GM18868 (cell line): Measurements from ENCODE around the gene PNKP.

Experiments used
- ATAC-seq: cut with Tn5 transposase; IDR thresholded peaks from one replicate; pipeline ENCODE4 v1.9.1; 2021; ENCODE audit warnings: mild to moderate bottlenecking, moderate library complexity; ENCODE audit not compliant: unreplicated experiment

Gene PNKP

GRCh38 chr19:49847731-49848696, 19.4 kb downstream of the PNKP start:
- no peak for ATAC-seq

- ATAC-seq: no peak
Observed at GRCh38 chr19:49846408-49846807, 21.0 kb downstream of the PNKP start.

DNA sequence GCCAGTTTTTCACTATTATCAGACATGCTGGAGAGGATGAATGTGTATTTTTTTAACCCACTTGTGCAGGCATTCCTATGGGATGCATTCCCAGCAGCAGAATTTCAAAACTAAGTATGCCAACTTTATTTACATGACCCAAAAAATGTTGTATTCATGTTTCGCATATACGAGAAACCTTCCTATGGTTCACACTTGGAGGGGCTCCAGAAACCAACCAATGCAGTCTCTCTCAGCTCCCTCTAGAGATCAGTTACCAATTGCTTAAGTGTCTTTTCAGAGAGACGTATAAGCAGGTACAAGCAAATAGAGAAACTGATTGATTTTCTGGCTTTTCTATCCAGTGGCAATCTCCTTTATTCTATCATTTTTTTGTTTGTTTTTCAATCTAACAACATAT, 22.0 kb downstream of the PNKP start:
- no peak for ATAC-seq

DNA sequence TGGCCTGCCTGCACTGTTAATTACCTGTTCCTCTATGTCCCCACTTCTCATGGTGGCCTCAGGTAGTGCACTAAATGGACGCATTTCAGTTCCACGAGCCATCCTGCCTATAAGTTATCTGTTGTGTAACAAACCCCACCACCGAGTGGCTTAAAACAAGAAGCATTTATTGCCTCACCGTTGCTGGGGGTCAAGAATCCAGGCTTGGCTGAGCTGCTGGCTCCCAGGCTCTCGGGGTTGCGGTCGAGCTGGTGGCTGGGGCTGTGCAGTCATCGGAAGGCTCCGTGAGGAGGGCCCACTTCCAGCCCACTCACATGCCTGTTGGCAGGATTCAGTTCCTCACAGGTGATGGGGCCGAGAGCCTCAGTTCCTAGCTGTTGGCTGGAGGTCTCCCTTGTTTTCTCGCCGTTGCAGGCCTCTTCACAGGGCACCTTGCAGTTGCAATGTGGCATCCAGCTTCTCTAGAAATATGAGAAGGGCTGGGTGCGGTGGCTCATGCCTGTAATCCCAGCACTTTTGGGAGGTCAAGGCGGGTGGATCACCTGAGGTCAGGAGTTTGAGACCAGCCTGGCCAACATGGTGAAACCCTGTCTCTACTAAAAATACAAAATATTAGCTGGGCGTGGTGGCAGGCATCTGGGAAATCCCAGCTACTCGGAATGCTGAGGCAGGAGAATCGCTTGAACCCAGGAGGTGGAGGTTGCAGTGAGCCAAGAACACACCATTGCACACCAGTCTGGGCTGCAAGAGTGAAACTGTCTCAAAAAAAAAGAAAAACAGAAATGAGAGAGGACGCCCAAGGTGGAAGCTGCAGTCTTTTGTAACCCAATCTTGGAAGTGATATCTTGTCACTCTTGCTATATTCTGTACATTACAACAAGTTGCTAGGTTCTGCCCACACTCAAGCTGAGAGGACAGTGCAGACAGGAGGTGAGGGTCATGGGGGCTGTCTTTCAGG, 23.0 kb downstream of the PNKP start:
- no peak for ATAC-seq

DNA sequence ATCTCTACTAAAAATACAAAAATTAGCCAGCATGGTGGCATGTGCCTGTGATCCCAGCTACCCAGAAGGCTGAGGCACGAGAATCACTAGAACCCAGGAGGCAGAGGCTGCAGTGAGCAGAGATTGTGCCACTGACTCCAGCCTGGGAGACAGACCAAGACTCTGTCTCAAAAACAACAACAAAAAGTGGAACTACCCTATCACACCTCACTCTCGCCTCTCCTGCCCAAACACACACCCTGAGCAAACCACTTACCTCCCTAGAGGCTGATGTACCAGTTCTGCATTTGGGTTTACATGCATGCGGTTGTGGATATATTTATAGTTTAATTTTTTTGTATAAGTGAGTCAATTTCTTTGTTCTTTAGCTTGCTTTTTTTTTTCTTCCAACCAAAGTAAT, 24.1 kb downstream of the PNKP start:
- ATAC-seq: no peak

GRCh38 chr19:49840736-49841249, 26.6 kb downstream of the PNKP start:
- ATAC-seq: no peak

GRCh38 chr19:49840321-49840720, 27.1 kb downstream of the PNKP start:
- ATAC-seq: no peak

GRCh38 chr19:49839713-49840112, 27.7 kb downstream of the PNKP start:
- no peak for ATAC-seq

- no peak for ATAC-seq
Observed at GRCh38 chr19:49838885-49839588, 28.3 kb downstream of the PNKP start.

GRCh38 chr19:49837425-49837824, 30.0 kb downstream of the PNKP start:
- ATAC-seq: no peak

DNA sequence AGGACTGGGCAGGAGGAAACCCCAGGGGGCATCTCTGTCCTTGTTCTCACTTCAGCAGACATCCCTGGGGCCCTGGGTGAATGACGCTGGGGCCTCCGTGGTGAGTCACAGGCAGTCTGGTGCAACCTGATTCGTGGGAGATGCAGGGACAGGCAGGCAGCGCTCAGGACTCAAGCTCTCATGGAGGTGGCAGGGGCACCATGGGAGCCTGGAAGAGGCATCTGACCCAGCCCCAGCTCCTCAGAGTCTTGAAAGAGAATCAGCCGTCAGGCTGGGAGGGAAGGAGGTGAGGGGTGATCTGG, 30.4 kb downstream of the PNKP start:
- no peak for ATAC-seq

DNA sequence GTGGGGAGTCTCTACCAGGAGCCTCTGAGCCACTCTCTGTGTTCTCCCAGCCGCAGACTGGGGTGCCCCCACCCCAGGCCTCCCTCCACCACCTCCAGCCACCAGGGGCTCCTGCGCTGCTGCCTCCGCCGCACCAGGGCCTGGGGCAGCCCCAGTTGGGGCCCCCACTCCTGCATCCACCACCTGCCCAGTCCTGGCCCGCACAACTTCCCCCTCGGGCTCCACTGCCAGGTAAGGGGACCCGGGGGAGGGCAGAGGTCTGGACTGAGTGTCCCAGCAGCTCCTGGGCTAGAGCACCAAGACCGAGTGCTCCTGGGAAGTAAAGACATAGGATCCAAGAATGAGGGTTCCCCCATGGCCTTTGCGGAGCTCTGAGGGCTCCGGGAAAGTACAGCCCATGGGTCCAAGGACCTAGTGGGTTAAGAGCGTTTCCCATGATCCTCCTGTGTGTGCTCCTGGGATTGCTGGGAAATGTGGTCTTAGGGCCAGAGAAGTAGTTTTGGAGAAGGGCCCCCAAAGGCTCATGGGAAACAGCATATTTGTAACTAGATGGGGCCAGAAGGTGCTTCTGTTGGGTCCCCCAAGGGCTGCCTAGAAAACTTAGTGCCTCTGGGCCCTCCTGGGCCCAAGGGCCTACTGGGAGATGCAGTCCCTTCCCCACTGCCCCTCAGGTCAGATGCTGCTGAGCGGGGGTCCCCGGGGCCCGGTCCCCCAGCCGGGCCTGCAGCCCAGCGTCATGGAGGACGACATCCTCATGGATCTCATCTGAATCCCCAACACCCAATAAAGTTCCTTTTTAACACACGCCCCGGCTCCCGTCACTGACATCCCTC, 31.0 kb downstream of the PNKP start:
- no peak for ATAC-seq

DNA sequence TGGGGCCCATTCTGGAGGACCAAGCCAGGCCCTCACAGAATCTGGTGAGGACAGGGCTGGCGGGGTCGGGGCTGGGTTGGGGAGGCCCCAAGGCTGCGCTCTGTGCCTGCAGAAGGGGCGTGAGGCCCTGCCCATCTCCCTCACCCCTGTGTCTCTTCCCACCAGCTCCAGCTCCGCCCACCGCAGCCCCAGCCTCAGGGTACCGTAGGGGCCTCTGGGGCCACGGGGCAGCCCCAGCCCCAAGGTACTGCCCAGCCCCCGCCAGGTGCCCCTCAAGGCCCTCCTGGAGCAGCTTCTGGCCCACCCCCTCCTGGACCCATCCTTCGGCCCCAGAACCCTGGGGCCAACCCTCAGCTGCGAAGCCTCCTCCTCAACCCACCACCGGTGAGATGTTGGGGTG, 31.8 kb downstream of the PNKP start:
- no peak for ATAC-seq

DNA sequence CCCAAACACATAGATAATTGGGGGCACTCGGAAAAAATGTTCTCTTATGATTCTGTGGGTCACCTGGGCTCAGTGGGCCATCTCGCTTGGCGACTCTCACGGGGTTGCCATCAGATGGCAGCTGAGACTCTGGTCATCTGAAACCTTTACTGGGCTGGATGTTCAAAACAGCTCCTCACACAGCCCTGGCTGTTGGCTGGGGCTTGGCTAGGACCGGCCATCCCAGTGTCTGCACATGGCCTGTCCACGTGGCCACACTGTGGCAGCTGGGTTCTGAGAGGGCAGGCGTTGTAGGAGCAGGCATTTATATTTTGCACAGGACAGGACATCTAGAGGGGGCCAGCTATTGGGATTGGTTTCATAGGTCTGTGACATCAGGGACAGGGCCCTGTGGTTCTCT, 33.8 kb downstream of the PNKP start:
- ATAC-seq: no peak

- no peak for ATAC-seq
Observed at GRCh38 chr19:49832556-49832955, 34.8 kb downstream of the PNKP start.

DNA sequence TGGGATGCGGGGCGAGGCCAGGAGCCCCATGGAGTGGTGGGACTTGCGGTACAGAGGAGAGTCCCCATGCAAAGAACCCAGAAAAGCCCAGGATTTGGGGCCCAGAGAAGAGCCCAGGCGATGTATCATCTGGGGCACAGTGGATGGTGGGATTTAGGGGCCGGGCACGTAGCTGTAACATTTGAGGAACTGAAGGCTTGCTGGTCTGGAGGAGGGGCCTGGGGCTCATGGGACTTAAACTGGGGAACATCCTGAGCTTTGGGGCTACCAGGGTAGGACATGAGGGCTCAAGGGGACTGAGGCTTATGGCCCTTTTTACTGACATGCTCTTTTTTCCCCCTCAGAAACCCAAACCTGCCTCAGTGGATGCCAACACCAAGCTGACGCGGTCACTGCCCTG, 35.8 kb downstream of the PNKP start:
- no peak for ATAC-seq

- no peak for ATAC-seq
Observed at GRCh38 chr19:49830766-49831165, 36.6 kb downstream of the PNKP start.

- no peak for ATAC-seq
Observed at GRCh38 chr19:49829721-49830120, 37.7 kb downstream of the PNKP start.

DNA sequence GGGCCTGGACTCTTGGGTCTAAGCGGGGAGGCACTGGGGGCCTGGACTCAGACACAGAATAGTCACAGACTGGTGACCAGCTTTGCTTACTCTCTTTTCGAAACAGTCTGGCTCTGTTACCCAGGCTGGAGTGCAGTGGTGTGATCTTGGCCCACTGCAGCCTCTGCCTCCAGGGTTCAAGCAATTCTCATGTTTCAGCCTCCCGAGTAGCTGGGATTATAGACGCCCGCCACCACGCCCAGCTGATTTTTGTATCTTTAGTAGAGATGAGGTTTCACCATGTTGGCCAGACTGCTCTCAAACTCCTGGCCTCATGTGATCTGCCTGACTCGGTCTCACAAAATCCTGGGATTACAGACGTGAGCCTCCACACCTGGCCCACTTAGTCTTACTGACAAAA, 38.2 kb downstream of the PNKP start:
- ATAC-seq: no peak

GRCh38 chr19:49827034-49827433, 40.3 kb downstream of the PNKP start:
- no peak for ATAC-seq
